HG03432 (cell line): ENCODE data around the gene AFF3.
"Not testable (repeated sequence)": the region's sequence is repeated elsewhere in the genome, so short reads cannot be mapped to it uniquely, and the experiment has no call there.

ENCODE experiments used
- ATAC-seq: cut with Tn5 transposase; IDR thresholded peaks from one replicate; pipeline ENCODE4 v1.9.1; 2021; ENCODE audit warnings: mild to moderate bottlenecking, moderate library complexity; ENCODE audit not compliant: unreplicated experiment

AFF3 gene

DNA sequence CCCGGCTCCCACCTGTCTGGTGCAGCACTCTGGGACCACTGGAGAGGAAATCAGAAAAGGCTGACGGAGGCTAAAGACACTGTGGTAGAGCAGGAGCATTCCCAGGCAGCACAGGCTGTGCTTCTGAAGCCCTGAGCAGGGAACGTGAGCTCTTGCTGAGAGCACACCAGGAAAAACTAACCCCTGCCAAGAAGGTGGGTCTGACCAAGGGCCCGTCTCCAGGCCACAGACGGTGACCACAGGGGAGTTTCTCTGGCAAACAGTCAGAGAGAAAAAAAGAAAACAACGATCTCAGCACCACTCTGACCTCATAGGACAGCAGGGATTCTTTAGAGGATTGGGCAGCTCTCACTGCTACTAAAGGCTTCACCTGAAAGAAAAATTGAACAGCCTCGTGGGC lies 201.4 kb downstream of the AFF3 start:
- no peak for ATAC-seq

- no peak for ATAC-seq
Observed at GRCh38 chr2:99939135-99939534, 203.3 kb downstream of the AFF3 start.

- no peak for ATAC-seq
Observed at GRCh38 chr2:99938250-99938649, 204.1 kb downstream of the AFF3 start.

GRCh38 chr2:99936065-99936464 lies 206.3 kb downstream of the AFF3 start:
- no peak for ATAC-seq

GRCh38 chr2:99935662-99936061 lies 206.7 kb downstream of the AFF3 start:
- no peak for ATAC-seq

DNA sequence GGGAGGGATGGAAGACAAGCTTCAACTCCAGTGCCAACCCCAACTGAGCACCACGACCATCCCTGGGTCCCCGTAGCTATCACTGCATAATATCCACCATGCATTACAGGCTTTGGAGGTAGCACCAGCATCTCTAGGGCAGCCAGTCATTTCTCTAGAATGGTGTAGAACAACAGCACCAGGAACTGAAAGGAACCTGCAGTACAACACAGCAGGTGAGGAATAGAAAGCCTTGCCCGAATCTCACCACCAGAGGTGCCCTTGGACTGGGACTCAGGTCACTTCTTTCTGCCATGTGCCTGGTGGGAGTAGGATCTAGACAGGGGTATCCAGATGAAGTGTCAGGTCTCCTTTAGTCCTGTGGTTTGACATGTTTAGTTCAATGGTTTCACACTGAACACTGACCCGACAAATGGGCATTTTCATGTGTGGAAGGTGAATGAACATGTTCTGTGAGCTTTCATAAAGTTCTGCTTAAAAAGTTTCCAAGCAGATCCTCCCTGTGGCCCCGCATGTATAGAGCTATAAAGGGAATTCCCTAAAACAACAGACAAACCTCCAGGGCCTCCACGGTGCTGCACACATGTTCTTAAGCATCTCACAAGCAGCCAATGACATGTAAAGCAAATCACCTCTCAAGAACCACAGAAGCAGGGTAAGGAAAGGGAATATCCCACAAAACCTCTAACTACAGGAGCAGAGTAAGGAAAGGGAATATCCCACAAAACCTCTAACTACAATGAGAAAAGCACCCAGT lies 208.3 kb downstream of the AFF3 start:
- no peak for ATAC-seq

GRCh38 chr2:99933491-99933890 lies 208.9 kb downstream of the AFF3 start:
- not testable (repeated sequence) for ATAC-seq

GRCh38 chr2:99928470-99929053 lies 213.8 kb downstream of the AFF3 start:
- ATAC-seq: no peak

DNA sequence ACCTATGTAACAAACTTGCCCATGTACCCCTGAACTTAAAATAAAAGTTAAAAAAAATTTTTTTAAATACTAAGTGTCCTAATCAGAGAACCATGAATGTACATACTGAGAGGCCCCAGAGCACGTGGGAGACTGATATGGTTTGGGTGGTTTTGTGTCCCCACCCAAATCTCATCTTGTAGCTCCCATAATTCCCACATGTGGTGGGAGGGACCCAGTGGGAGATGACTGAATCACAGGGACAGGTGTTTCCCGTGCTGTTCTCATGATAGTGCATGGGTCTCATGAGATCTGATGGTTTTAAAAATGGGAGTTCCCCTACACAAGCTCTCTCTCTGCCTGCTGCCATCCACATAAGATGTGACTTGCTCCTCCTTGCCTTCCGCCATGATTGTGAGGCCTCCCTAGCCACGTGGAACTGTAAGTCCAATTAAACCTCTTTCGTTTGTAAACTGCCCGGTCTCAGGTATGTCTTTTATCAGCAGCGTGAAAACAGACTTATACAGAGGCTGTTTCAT lies 214.6 kb downstream of the AFF3 start:
- not testable (repeated sequence) for ATAC-seq

DNA sequence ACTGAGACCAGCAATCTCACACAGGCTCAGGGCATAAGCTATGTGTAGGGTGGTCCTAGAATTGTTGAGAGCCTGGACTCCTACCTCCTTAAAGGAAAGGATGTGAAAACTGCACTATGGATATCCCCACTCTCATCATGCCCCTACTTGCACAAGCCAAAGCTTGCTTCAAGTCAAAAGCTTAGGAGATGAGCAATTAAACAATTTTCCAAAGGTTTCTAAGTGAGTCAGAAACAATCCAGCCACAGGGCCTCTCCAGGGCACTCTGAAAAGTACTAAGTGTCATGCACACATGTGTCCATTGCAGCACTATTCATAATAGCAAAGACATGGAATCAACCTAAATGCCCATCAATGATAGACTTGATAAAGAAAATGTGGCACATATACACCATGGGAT lies 215.4 kb downstream of the AFF3 start:
- ATAC-seq: no peak

GRCh38 chr2:99925960-99926359 lies 216.4 kb downstream of the AFF3 start:
- no peak for ATAC-seq

DNA sequence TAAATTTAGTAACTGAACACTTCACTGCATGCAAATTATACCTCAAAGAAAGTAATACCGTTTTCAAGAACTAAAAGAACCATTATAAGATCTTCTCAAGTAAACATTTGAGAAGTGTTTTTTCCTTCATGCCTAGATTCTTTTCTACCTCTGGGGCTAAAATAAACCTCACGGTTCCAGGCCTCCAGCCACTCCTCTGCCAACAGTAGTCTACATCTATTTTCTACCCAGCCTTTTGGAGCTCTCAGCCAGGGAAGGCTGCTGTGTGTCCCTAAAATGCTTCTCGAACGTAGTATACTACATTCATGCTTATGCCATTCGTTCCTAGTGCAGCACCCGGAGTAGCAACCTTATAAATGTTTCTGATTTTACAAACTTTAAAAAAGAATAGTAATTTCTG lies 219.7 kb downstream of the AFF3 start:
- no peak for ATAC-seq

DNA sequence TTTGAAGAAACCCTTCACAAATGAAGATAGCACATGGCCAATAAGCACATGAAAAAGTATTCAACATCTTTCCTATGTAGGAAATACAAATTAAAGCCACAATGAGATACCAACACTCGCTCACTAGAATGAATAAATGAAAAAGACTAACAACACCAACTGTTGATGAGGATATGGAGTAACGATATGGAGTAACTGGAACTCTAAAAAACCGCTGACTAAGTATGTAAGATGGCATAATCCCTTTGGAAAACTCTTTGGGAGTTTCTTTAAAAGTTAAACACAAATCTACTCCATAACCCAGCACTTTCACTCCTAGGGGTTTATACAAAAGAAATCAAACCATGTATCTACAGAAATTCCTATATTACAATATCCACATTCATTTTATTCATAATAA lies 220.5 kb downstream of the AFF3 start:
- no peak for ATAC-seq

GRCh38 chr2:99918389-99918788 lies 224.0 kb downstream of the AFF3 start:
- ATAC-seq: no peak

GRCh38 chr2:99915108-99915675 lies 227.2 kb downstream of the AFF3 start:
- ATAC-seq: no peak

- ATAC-seq: no peak
Observed at GRCh38 chr2:99911736-99912135, 230.7 kb downstream of the AFF3 start.

DNA sequence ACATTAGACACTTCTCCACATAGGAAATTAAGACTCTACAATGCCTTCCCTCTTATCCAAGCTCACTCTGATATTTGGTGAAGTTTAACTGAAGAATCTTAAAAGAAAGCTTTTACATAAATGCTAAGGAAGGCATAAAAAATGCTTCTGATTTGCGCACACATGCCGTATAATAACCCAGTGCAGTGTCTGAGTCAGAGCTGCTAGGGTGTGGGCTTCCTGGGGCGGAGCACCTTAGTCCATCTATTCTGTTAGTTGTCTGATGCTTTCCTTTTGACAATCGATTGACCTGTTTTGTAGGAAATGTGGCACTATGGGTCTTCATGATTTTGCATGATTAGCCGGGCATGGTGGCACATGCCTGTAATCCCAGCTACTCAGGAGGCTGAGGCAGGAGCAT lies 231.5 kb downstream of the AFF3 start:
- ATAC-seq: no peak

DNA sequence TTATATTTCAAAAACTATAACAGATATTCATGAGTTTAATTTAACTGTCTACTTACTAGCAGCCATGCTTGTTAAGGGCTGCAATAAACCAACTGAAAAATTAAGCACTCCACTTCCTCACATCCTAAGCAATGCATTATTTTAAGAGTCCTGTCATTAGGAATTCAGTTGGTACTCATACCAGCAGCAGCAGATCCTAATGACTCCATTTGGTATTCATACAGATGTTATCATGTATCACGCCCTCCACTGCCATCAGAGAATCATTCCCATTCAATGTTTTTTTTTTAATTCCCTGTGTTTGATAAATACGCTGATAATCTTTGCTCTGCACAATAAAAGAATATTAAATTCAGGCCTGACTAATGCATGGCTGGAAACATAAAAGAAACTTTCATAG lies 236.8 kb downstream of the AFF3 start:
- no peak for ATAC-seq

GRCh38 chr2:99905025-99905424 lies 237.4 kb downstream of the AFF3 start:
- ATAC-seq: no peak

DNA sequence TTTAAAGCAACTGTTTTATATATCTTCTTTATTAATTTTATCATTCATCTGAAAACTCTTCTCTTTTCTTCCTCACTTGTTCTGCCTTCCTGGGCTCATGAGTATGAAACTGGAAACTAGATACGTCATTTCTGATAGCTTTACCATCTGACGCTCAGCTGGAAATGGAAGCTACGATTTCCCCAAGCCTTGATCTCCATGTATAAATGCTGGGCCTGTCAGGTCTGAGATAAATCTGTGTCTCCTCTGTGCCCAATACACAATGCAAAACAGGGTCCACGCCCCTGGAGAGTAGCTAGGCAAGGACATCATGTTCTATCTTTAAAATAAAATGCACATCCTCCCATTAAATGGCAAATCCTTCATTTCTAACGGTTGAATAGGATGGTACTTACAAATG lies 238.4 kb downstream of the AFF3 start:
- no peak for ATAC-seq

GRCh38 chr2:99900556-99900955 lies 241.8 kb downstream of the AFF3 start:
- ATAC-seq: no peak

DNA sequence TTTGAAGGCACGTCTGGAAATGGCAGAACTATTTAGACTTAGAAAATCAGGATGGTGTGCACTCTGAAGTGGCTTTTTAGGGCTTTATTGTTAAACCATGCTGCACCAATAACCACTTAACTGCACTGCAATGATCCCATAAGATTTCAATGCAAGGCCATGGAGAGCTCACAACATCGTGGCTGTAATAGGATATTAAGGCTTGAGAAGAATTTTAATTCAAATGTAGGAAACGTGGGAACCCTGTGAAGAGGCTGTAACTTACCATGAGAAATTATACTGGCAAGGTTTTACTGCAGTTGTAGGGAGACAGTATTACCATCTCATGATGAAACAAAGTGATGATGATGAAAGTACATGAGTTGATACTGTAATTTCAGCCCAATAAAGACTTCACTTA lies 242.5 kb downstream of the AFF3 start:
- no peak for ATAC-seq
